Stimulated activated CD4-positive, alpha-beta T cell treated with anti-CD3 and anti-CD28 coated beads, Interleukin-1b, Interleukin-23, amount 100 ng/mL, for 24 hours (primary cell): ENCODE data around the gene EIF1B.
"Not testable (repeated sequence)": the region's sequence is repeated elsewhere in the genome, so short reads cannot be mapped to it uniquely, and the experiment has no call there.

Source experiments
- DNase-seq, 4 experiments: peaks; one replicate each; pipeline ENCODE4 v3.0.0-alpha.2; 2020; ENCODE audit warnings: low read depth in 4 of 4, low spot score in 1 of 4

EIF1B gene

DNA sequence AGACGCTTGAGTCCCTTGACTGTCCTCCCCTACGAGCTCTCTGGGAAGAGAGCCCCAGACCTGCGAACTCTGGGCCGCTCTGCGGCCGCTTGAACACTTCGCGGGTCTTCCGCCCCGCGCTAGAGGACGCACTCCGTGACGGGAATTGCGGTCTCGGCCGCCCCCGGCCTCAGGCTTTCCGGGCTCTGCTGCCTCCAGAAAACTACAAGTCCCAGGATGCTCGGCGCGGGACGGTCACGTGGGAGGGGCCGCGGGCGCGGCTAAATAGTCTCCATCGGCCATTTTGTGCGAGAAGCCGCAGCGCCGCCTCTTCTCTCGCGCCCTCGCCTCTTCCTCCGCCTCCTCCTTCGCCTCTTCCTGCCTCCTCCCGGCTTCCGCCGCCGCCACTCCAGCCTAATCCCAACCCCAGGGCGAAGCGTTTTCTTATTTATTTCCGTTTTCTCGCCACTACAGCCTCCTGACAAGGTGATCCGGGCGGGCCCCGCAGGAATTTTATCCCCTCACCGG is at the start of gene EIF1B:
Gene EIF1B, plus strand, starts transcription at position 290 of the 507 bp plus-strand sequence. CDS start 235 bp downstream, outside the sequence.
- peak; percentile 96 to 97 (median 96) for DNase-seq

DNA sequence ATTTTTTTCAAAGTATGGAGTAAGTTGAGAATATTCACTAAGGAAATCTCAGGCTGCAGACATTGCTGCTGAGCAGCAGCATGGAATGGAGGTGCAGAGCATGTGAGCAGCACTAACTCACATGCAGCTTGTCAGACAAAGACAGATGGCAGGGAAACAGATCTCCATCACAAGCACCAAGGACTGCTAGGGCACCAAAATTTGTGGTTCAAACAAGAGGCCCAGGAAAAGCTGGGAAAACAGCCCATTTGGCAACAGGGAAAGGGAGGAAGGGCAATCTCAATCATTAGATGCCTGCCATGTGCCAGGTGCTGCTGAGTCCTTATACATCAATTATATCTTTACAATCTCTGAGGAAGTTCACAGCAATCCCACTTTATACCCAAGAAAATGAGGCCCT is 47.2 kb upstream of the EIF1B start:
- no peak for DNase-seq

DNA sequence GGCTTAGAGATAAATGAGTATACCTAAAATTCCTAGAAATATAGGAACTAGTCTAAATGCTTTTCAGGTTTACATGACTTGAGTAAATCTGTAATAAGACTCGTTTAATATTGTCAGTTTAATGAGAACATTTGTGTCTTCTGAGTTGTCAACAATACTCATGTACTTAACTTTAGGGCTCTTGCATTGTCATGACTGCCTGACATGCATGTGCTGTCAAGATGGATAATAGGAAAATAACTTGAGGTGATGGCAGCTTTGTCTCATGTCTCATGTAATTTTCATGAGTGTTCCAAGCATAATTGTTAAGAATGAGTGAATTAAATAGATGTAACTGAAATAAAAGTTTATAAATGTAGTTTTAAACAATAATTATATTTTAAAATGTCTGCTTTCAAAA is 45.1 kb upstream of the EIF1B start:
- no peak for DNase-seq

DNA sequence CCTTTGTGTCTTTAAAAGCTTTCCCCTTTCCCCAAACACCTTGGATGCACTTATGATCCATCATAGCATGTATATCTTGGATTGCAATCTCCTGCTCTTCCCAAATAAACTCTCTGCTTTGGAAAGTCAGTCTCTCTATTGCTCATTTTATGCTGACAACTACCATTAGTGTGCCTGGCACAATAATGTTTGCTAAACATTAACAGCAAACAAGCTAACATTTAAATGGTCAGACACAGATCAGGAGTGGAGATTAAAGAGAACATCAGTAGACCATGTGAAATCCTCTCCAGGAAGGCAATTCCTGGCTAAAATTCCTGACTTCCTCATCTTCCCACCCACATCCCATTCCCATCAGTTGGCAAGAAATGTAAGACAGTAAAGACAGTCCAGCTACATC is 44.3 kb upstream of the EIF1B start:
- DNase-seq = no peak

DNA sequence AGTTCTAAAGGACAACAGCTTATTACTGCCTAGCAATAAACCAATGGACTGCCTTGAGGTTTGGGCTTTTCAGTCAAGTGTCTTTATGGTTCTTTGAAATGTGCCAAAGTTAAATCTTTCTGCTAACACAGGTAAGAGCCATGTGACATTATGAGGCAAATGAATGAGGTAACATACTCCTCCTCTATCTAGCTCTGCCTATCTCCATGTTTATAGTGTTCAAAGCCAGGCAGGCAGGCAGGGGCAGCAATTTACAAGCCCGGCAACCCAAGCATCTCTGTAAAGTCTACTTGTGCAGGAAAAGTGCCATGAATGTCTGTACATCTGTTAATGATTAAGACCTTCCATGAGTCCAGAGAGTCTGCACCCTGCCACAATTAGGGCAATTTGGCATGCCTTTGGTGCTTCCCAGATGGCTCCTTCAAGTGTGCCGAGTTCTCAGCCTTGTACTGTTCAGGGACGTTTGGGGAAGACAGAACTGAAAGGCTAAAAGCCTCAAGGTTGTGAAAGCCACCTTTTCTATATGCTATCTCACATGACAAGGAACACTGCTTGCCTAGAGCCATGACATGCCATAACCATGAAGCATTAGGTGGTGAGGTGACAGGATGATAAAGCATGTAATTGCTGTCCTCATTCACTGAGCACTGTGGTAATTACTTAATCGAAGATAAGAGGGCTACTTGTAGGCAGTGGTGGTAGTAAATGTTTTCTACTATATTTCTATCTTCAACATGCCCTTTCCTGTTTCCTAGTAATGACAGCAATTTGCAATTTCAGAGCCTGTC is 41.4 kb upstream of the EIF1B start:
- DNase-seq = no peak

DNA sequence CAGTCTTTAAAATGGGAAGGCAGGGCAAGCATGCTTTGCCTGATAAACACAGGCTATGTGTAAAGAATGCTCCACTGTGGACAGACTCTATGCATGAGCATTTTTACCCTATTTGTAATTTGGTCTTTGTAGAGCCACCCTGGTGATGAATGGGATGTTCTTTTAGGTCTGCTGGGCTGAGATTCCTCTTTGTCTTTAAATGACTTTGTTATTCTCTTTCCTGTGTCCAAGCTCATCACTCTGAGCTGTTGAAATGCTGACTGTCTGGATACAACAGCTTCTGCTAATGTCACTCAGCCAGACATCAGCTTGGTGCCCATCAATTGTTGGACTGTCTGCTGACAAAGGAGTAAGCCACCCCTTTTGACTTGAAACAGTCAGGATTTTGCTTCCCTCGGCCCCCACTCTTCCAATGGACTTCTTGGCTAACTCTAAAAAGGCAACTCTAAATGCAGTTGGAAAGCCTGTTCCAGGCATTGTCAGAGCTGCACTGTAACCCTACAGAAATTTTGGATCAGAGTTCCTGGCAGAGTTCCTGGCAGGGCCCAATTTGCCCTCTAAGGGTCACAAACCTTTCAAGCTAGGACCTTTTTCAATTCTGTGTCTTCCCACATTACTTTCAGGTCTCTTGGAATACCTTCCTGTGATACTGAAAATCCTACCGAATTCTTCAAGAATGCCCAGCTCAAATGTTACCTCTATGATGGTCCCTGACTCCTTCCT is 40.5 kb upstream of the EIF1B start:
- DNase-seq = no peak

DNA sequence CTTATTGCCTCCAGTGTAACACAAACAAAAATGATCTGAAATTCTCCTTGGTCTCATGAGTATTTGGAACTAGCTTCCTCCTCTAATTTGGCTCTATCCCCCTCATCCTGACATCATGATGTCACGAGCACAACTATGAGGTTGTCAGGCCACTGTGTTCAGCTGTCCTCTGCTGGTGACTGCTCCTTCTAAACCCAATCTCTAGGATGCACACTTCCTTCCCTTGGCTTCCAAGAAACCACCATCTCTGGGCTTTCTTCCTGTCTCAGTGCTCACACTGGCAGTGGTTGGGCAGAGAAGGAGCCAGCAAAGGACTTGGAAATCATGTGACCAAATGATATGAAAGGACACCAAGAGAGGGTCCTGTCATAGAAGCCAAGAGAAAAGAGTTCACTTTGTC is 30.7 kb upstream of the EIF1B start:
- no peak for DNase-seq

DNA sequence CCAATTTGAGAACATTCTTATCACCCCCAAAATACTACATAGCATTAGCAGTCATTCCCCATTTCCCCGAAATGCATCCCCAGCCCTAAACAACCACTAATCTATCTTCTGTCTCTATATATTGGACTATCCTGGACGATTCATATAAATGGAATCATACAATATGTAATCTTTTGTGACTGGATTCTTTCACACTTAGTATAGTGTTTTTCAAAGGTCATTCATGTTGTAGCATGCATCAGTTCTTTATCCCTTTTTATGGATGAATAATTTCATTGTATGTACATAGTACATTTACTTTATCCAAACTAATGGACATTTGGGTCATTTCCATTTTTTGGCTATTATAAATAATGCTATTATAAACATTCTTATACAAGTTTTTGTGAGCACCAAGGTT is 27.5 kb upstream of the EIF1B start:
- no peak for DNase-seq

DNA sequence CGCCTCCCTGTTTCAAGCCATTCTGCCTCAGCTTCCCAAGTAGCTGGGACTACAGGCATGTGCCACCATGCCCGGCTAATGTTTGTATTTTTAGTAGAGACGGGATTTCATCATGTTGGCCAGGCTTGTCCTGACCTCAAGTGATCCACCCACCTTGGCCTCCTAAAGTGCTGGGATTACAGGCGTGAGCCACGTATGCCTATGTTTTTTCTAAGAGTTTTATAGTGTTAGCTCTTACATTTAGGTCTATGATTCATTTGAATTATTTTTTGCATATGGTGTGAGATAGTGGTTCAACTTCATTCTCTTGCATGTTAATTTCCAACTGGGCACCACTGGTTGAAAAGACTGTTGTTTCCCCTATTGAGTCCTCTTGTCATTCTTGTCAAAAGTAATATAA is 26.4 kb upstream of the EIF1B start:
- not testable (repeated sequence) for DNase-seq

DNA sequence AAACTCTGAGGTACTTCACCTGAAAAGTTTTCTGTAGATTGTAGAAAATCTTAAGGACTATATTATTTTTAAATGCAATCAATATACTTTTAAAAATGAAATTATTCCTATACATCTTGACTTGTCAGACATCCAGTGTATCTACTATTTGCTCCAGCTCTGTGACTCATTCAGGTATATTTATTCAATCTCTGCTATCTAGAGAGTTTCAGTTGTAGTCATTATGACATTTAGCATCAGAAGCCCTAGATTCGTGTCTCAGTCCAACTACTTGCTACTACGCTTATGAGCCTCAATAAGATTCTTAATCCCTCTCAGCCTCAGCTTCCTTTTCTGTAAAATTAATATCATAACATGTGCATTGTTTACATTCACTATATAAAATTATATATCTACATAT is 22.3 kb upstream of the EIF1B start:
- DNase-seq = no peak

DNA sequence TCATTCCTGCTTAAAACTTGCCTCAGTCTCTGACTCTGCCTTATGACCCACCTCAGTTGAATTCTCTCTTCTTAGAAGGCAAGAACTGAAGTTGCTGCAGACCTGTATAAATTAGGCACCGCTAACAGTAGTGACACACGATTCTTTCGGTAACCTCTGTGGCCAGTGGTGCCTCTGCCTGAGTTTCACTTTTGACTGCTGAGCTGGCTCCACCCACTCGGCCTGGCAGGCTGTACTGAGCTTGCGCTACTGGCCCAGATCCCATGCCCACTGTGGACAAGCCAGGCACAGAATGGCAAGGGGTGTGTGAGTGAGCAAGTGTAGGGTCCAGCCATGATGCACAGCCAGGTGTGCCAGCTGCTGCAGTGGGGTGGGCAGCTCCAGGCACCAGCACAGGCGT is 19.1 kb upstream of the EIF1B start:
- DNase-seq = no peak

DNA sequence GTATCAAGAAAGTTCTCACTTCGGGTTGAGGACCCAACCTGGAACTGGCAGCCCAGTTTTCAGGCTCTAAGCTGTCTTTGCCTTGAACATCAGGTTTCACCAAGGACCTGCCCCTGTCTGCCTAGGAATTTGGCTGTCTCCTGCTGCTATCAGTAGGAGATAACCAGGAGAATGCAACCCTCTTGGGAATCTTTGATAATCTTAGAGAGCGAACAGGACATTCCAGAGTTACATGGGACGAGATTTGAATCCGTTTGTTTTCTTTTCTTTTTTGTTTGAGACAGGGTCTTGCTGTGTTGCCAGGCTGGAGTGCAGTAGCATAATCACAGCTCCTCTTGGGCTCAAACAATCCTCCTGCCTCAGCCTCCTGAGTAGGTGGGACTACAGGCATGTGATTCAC is 18.0 kb upstream of the EIF1B start:
- no peak for DNase-seq

DNA sequence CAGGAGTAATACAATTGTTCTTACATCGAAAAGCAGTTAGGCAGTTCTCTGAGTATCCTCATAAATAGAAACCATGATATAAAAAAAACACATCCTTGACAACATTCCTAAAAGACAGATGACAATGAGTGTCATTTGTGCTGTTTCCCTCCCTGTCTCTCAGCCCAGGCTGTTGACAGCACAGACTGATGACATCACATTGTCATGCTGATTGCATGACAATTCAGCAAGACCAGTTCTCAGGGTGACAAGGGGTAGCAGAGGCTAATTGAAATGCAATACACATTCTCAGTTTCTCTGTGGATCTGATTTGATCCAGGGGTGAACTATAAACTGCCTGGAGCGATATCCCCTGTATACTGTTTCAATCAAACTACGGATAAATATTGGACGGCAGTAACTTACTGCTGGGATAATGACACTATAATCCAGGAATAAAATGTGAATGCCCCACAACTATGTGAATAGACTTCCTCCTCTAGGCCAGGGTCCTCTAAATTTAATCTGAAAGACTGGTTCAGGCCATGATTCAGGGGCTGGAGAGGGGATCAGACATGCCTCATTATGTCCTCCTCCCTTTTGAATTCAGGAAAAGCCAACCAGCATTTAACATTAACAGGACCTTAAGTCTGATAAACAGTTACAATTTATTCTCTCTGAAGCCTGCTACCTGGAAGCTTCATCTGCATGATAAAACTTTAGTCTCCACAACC is 16.7 kb upstream of the EIF1B start:
- no peak for DNase-seq

DNA sequence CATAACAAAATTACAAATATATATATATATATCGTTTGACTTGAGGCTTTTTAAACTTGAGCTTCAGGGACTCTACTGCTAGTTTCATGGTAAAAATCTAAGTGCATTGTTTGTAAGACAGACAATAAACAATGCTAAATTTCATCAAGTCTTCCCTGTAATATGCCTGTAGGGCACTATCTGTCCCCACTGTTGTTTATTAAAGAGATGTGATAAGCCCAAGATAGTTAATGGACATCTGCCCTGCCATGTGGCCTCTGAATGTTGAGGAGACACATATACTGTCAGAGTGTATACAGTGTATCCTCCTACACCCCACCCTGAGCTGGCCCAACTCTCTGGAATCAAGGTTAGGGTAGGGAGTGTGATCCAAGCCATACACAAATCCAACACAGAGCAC is 15.1 kb upstream of the EIF1B start:
- DNase-seq = no peak

DNA sequence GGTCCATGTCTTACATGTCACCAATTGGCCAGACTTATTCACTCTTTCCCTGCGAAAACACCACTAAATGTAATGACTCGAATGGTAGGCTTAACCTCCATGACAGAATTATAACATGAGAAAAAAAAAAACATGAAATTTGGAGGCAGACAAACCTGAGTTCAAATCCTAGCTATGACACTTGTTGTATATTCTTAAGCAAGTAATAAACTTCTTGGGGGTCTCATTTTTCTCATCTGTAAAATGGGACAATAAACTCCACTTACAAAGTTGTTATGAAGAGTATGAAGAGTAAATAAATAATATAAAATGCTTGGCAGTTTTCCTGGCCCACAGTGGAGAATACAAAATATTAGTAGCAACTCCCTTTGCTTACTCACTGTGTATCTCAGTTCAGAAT is 11.4 kb upstream of the EIF1B start:
- DNase-seq = no peak

DNA sequence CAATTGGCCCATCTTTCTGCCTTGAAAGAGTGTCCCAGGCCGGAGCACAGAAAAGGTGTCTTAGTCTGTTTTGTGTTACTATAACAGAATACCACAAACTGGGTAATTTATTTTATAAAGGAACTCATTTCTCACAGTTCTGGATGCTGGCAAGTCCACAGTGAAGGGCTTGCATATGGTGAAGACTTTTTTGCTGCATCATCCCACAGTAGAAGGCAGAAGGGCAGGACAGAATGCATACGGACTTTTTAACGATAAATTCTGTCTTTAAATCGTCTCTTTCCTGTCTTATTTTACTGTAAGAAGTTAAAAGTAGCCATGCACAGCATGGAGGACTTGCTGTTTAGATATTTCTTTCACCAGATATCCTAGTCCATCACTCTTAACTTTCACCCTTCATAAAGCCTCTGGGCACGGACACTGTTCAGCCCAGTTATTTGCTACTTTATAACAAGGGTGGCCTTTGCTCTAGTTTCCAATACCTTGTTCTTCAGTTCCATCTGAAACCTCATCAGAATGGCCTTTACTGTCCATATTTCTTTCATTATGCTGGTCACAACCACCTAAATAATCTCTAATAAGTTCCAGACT is 10.3 kb upstream of the EIF1B start:
- no peak for DNase-seq

DNA sequence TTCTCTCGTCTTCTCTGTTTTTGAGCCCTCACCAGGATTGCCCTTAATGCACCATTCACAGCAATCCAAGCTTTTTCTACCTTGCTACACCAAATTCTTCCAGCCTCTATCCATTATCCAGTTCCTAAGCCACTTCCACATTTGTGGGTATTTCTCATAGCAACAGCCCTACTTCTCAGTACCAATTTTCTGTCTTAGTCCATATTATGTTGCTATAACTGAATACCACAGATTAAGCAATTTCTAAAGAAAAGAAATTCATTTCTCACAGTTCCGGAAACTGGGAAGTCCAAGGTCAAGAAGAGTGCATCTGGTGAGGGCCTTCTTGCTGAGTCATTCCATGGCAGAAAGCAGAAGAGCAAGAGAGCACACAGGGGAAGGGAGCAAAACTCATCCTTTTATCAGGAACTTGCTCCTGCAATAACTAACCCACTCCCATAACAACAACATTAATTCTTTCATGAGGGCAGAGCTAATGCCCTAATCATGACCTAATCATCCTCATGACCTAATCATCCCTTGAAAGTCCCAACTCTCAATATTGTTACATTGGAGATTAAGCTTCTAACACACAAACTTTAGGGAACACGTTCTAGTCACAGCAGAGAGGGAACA is 9.7 kb upstream of the EIF1B start:
- no peak for DNase-seq

DNA sequence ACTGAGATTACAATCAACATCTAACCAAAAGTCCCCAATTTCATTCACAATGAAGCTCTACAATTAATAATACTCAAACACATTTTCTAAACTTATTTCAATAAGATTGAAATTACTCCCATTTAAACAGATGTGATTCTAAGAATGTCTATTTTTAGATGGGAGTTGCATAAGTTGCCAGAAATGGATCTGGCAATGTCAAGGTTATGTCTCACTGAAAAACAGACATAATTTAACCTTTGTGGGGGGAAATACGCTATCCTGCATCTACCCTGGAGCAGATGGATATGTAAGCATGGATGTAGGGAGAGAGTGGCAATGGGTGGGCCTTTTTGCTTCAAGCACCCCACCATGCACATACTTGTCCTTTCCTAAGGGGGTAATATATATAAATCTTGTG is 6.7 kb upstream of the EIF1B start:
- no peak for DNase-seq

DNA sequence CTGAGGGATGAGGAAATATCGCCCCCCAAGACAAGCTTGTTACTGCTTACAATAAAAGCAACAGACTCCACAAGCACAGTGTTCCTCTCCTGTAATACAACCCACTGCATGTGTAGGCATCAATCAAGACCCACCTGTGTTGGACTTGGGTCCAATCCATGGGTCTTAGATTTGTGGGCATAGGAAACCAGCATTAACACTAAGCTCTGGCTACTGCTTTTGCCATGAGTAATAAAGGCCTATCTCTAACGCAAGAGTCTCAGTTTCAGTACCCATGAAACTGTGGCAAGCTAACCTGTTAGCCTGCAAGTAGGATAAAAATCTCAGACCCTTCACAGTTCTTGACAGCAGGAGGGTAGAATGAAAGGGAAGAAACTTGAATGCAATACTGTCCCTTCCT is 5.2 kb upstream of the EIF1B start:
- DNase-seq = no peak

DNA sequence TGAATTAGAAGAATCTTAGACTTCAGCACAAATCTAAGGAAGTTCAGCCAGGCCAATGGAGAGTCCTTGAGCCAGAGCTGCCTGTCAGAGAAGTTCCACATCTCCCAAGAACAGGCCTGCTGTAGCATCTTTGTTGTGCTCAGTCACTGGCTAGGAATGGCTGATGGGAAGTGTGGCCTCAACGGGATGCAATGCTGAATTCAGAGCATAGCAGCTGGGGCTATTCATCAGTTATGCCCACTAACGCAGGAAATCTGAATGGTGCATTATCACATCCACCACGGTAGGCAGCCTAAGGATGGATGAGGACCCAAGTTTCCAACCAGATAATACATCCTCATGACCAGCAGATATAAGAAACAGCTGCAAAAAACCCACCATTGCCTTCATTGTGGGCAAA is 3.2 kb upstream of the EIF1B start:
- DNase-seq = no peak

DNA sequence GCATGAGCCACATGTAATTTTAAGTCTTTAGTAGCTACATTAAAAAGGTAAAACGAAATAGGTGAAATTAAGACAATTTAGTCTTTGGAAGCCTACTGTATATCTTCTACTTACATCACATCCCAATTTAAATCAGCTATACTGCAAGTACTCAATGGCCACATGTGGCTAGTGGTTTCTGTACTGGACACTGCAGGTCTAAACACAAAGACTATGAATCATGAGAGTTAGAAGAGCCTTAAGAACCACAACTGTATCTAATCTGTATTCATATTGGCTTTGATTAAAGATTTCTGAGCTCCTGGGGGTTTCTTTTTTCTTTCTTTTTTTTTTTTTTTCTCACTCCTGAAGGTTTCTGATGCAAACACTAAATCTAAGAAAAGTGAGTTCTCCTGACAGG is 2.3 kb upstream of the EIF1B start:
- no peak for DNase-seq
